Liver (tissue), 9 donors: ENCODE measurements around the gene EFNB1. TPM values are rescaled to one million over a fixed set of nuclear protein-coding genes. Genes with fewer than 3 reads are reported as not detected.

Experiments
- DNase-seq: peaks from one replicate; pipeline ENCODE4 v3.0.0-alpha.2; 2017; ENCODE audit warnings: low spot score
- H3K27ac ChIP-seq, 2 donors: one replicate each; pipeline ENCODE4 v1.7.0; 2013; ENCODE audit warnings: inconsistent platforms in 2 of 2, low read length in 2 of 2, control low read depth in 1 of 2, low read depth in 1 of 2, mild to moderate bottlenecking in 1 of 2
- H3K27me3 ChIP-seq, 4 donors: one replicate each; pipeline versions ENCODE4 v1.6.1 to v1.7.0; 2013; ENCODE audit warnings: low read length in 3 of 4, inconsistent platforms in 1 of 4, mild to moderate bottlenecking in 1 of 4, moderate library complexity in 1 of 4; ENCODE audit not compliant: control insufficient read depth in 4 of 4, insufficient read depth in 4 of 4
- H3K36me3 ChIP-seq, 4 donors: one replicate each; pipeline versions ENCODE4 v1.6.1 to v1.7.0; 2013; ENCODE audit warnings: low read length in 3 of 4, mild to moderate bottlenecking in 3 of 4, low read depth in 1 of 4, moderate library complexity in 1 of 4; ENCODE audit not compliant: control insufficient read depth in 4 of 4, insufficient read depth in 3 of 4
- H3K4me1 ChIP-seq, 4 donors: one replicate each; pipeline versions ENCODE4 v1.6.1 to v1.7.0; 2013; ENCODE audit warnings: low read length in 3 of 4, mild to moderate bottlenecking in 3 of 4, moderate library complexity in 1 of 4; ENCODE audit not compliant: control insufficient read depth in 4 of 4, insufficient read depth in 4 of 4
- H3K4me3 ChIP-seq, 3 donors: one replicate each; pipeline versions ENCODE4 v1.6.1 to v1.7.0; 2013; ENCODE audit warnings: low read length in 3 of 3, control low read depth in 1 of 3, low read depth in 1 of 3, mild to moderate bottlenecking in 1 of 3
- H3K9ac ChIP-seq, 2 donors: one replicate each; pipeline ENCODE4 v1.7.0; 2013; ENCODE audit warnings: low read length in 2 of 2, mild to moderate bottlenecking in 2 of 2, moderate library complexity in 2 of 2, control low read depth in 1 of 2, low read depth in 1 of 2
- H3K9me3 ChIP-seq, 4 donors: one replicate each; pipeline versions ENCODE4 v1.6.1 to v1.7.0; 2013; ENCODE audit warnings: low read length in 3 of 4; ENCODE audit not compliant: control insufficient read depth in 4 of 4
- CTCF ChIP-seq: fragments of 150-350 bp; IDR thresholded peaks from 2 replicates; pipeline ENCODE4 v1.5.1; 2017; ENCODE audit warnings: improper control_type of control experiment, low read depth, low read length; ENCODE audit not compliant: missing input control
- EGR1 ChIP-seq, 2 donors: IDR thresholded peaks; 2 replicates each; pipeline ENCODE4 v1.6.1; 2016 to 2018; ENCODE audit warnings: antibody characterized with exemption in 2 of 2, low read depth in 2 of 2
- FOXA1 ChIP-seq: IDR thresholded peaks from 2 replicates; pipeline ENCODE4 v1.6.1; 2016; ENCODE audit warnings: antibody characterized with exemption
- FOXA2 ChIP-seq: IDR thresholded peaks from 2 replicates; pipeline ENCODE4 v1.6.1; 2016; ENCODE audit warnings: antibody characterized with exemption
- GABPA ChIP-seq, 2 donors: IDR thresholded peaks in 1 of 2; conservative IDR thresholded peaks in 1 of 2; 2 replicates each; pipeline ENCODE4 v1.6.1; 2016; ENCODE audit warnings: antibody characterized with exemption in 2 of 2, mild to moderate bottlenecking in 1 of 2, moderate library complexity in 1 of 2
- HNF4A ChIP-seq, 2 donors: conservative IDR thresholded peaks; 2 replicates each; pipeline ENCODE4 v1.6.1; 2016; ENCODE audit warnings: antibody characterized with exemption in 2 of 2, mild to moderate bottlenecking in 2 of 2
- HNF4G ChIP-seq: IDR thresholded peaks from 2 replicates; pipeline ENCODE4 v1.6.1; 2016; ENCODE audit warnings: antibody characterized with exemption
- JUND ChIP-seq, 2 donors: IDR thresholded peaks; 2 replicates each; pipeline ENCODE4 v1.6.1; 2016; ENCODE audit warnings: antibody characterized with exemption in 2 of 2
- NR2F2 ChIP-seq: IDR thresholded peaks from 2 replicates; pipeline ENCODE4 v1.6.1; 2016; ENCODE audit warnings: antibody characterized with exemption
- RAD21 ChIP-seq, 2 donors: IDR thresholded peaks; 2 replicates each; pipeline ENCODE4 v1.6.1; 2016; ENCODE audit warnings: antibody characterized with exemption in 2 of 2, mild to moderate bottlenecking in 2 of 2
- SP1 ChIP-seq: IDR thresholded peaks from 2 replicates; pipeline ENCODE4 v1.6.1; 2018; ENCODE audit warnings: antibody characterized with exemption, mild to moderate bottlenecking
- TAF1 ChIP-seq: conservative IDR thresholded peaks from 2 replicates; pipeline ENCODE4 v1.6.1; 2016; ENCODE audit warnings: antibody characterized with exemption, mild to moderate bottlenecking
- YY1 ChIP-seq: IDR thresholded peaks from 2 replicates; pipeline ENCODE4 v1.6.1; 2016; ENCODE audit warnings: antibody characterized with exemption, mild to moderate bottlenecking
- WGBS: extraction: QIAGEN DNeasy Blood & Tissue Kit; methylation state at CpG from one replicate; pipeline ENCODE4 v1.1.7; 2013; 5-methylcytosine and 5-hydroxymethylcytosine counted together
- polyA plus RNA-seq, 2 donors: library from polyadenylated mRNA; stranded (reverse) in 1 of 2; unstranded in 1 of 2; fragments of 200-250 nt in 1 of 2; fragments of >200 nt in 1 of 2; fragmentation: Nextera tagmentation in 1 of 2; extraction: Ambion mirVana in 1 of 2; gene quantifications; one replicate each; pipeline versions ENCODE4 v1.2.1 to v1.2.3, GENCODE V29; 2013 to 2015
- total RNA-seq, 2 donors: library from RNA; depleted of rRNA; stranded (reverse); fragments of >200 nt; gene quantifications; one replicate each; pipeline ENCODE4 v1.2.3, GENCODE V29; 2014
- TF ChIP-seq, protein P1 (sequence below): IDR thresholded peaks from 2 replicates; pipeline ENCODE4 v1.6.1; 2016; ENCODE audit warnings: antibody characterized with exemption
- TF ChIP-seq, protein P2 (sequence below): IDR thresholded peaks from 2 replicates; pipeline ENCODE4 v1.6.1; 2016; ENCODE audit warnings: antibody characterized with exemption, mild to moderate bottlenecking
- donor health status: healthy.
- donor health status: healthy.
- donor health status: healthy.
- donor health status: healthy.
- donor health status: healthy.

EFNB1 gene
- total and polyA plus RNA-seq, 4 donors = 3.6 to 8.9 (median 8.1) TPM

GRCh38 chrX:68878977-68879645 is 50.3 kb downstream of the EFNB1 start (continued):
- TF ChIP-seq HNF4A (conservative IDR thresholded peaks at IDR 0.05) = no peak
- no peak for TF ChIP-seq CTCF
- no peak for TF ChIP-seq GABPA (IDR thresholded peaks at IDR 0.05 in 1 of 2, conservative IDR thresholded peaks at IDR 0.05 in 1 of 2)
- TF ChIP-seq TAF1 = no peak
- TF ChIP-seq, protein P1, sequence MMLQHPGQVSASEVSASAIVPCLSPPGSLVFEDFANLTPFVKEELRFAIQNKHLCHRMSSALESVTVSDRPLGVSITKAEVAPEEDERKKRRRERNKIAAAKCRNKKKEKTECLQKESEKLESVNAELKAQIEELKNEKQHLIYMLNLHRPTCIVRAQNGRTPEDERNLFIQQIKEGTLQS = no peak
- TF ChIP-seq EGR1 (IDR thresholded peaks at IDR 0.05; ENCODE audit: low read depth in 2 of 2) = no peak
- no peak for TF ChIP-seq JUND (IDR thresholded peaks at IDR 0.05)

- Histone ChIP-seq H3K4me3 (no peak overlapping the region), H3K4me1 (peaks cover 0 to 6% (median 0%) of the 10 kb centered on the region in 4 donors), H3K9ac (no peak overlapping the region), H3K27ac (no peak overlapping the region), H3K27me3 (no peaks in the 10 kb centered on the region), H3K36me3 (no peaks in the 10 kb centered on the region), H3K9me3 (no peaks in the 10 kb centered on the region)
- DNase-seq = no peak
- 83% methylated on average over 9 of the region's 9 CpGs for WGBS
- TF ChIP-seq, protein P1 = no peak
- TF ChIP-seq HNF4A (conservative IDR thresholded peaks at IDR 0.05) (no peak), YY1 (no peak), FOXA1 (no peak), NR2F2 (no peak), JUND (IDR thresholded peaks at IDR 0.05) (no peak), HNF4G (no peak), SP1 (no peak), TAF1 (no peak), GABPA (IDR thresholded peaks at IDR 0.05 in 1 of 2, conservative IDR thresholded peaks at IDR 0.05 in 1 of 2) (no peak), FOXA2 (no peak), EGR1 (IDR thresholded peaks at IDR 0.05; ENCODE audit: low read depth in 2 of 2) (no peak), RAD21 (IDR thresholded peaks at IDR 0.05) (no peak)
- TF ChIP-seq, protein P2, sequence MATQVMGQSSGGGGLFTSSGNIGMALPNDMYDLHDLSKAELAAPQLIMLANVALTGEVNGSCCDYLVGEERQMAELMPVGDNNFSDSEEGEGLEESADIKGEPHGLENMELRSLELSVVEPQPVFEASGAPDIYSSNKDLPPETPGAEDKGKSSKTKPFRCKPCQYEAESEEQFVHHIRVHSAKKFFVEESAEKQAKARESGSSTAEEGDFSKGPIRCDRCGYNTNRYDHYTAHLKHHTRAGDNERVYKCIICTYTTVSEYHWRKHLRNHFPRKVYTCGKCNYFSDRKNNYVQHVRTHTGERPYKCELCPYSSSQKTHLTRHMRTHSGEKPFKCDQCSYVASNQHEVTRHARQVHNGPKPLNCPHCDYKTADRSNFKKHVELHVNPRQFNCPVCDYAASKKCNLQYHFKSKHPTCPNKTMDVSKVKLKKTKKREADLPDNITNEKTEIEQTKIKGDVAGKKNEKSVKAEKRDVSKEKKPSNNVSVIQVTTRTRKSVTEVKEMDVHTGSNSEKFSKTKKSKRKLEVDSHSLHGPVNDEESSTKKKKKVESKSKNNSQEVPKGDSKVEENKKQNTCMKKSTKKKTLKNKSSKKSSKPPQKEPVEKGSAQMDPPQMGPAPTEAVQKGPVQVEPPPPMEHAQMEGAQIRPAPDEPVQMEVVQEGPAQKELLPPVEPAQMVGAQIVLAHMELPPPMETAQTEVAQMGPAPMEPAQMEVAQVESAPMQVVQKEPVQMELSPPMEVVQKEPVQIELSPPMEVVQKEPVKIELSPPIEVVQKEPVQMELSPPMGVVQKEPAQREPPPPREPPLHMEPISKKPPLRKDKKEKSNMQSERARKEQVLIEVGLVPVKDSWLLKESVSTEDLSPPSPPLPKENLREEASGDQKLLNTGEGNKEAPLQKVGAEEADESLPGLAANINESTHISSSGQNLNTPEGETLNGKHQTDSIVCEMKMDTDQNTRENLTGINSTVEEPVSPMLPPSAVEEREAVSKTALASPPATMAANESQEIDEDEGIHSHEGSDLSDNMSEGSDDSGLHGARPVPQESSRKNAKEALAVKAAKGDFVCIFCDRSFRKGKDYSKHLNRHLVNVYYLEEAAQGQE = no peak
Observed at GRCh38 chrX:68880846-68881552, 52.2 kb downstream of the EFNB1 start.
